SU-DHL-6 (cell line): ENCODE results near the gene GPRASP1.

Source experiments
- CTCF ChIP-seq: fragments of 200-600 bp; sonication (generic); IDR thresholded peaks from one replicate; pipeline ENCODE4 v1.5.1; 2017; ENCODE audit warnings: antibody characterized with exemption, mild to moderate bottlenecking, low read length, moderate library complexity; ENCODE audit not compliant: insufficient read depth, poor library complexity, severe bottlenecking
- EZH2phosphoT487 ChIP-seq: fragments of 200-600 bp; sonication (generic), shearing (Covaris generic); conservative IDR thresholded peaks from 2 replicates; pipeline ENCODE4 v1.6.1; 2018; ENCODE audit warnings: mild to moderate bottlenecking, antibody characterized with exemption, low read length, moderate library complexity, mixed read lengths

- no peak for TF ChIP-seq CTCF
- no peak for TF ChIP-seq EZH2phosphoT487
These were observed 411 bp upstream of the GPRASP1 start for GRCh38 chrX:102650903-102651241.
